Neural cell (in vitro differentiated cells): ENCODE data around the gene KRTAP5-1. TPM values are rescaled to one million over a fixed set of nuclear protein-coding genes. Genes with fewer than 3 reads are reported as not detected.

ENCODE experiments used
- H2AFZ ChIP-seq: fragments of 200-600, 300-800 bp; sonication (generic), shearing (Covaris generic); 2 replicates; pipeline ENCODE4 v1.6.0; 2014; ENCODE audit warnings: low read depth, mild to moderate bottlenecking, antibody characterized with exemption, low read length, moderate library complexity
- H3F3A ChIP-seq: fragments of 200-600 bp; shearing (Covaris generic); 2 replicates; pipeline ENCODE4 v1.6.1; 2016; ENCODE audit warnings: mild to moderate bottlenecking, moderate library complexity, mixed read lengths, antibody characterized with exemption, low read length; ENCODE audit not compliant: insufficient read depth, poor library complexity, severe bottlenecking
- H3K27ac ChIP-seq: fragments of 200-600, 300-800 bp; sonication (generic), shearing (Covaris generic); 2 replicates; pipeline ENCODE4 v1.5.1; 2014; ENCODE audit warnings: mild to moderate bottlenecking, low read length, moderate library complexity
- H3K27me3 ChIP-seq: fragments of 300-800, 200-600 bp; sonication (generic), shearing (Covaris generic); 2 replicates; pipeline ENCODE4 v1.6.0; 2014; ENCODE audit warnings: mild to moderate bottlenecking, low read depth, low read length, moderate library complexity; ENCODE audit not compliant: insufficient read depth
- H3K36me3 ChIP-seq: fragments of 300-800, 200-600 bp; sonication (generic), shearing (Covaris generic); 2 replicates; pipeline ENCODE4 v1.5.1; 2014; ENCODE audit warnings: mild to moderate bottlenecking, antibody characterized with exemption, low read length, moderate library complexity; ENCODE audit not compliant: insufficient read depth
- H3K4me2 ChIP-seq: fragments of 300-800, 200-600 bp; sonication (generic), shearing (Covaris generic); 2 replicates; pipeline ENCODE4 v1.6.0; 2014; ENCODE audit warnings: mild to moderate bottlenecking, low read length
- H3K4me3 ChIP-seq: fragments of 300-800, 200-600 bp; sonication (generic), shearing (Covaris generic); 2 replicates; pipeline ENCODE4 v1.5.1; 2014; ENCODE audit warnings: mild to moderate bottlenecking, low read length, moderate library complexity
- H3K79me2 ChIP-seq: fragments of 200-600 bp; shearing (Covaris generic); replicated peaks from 2 replicates; pipeline ENCODE4 v1.6.0; 2014; ENCODE audit warnings: mild to moderate bottlenecking, low read length, moderate library complexity; ENCODE audit not compliant: insufficient read depth
- H3K9ac ChIP-seq: fragments of 300-800, 200-600 bp; sonication (generic), shearing (Covaris generic); 2 replicates; pipeline ENCODE4 v1.6.1; 2016; ENCODE audit warnings: mild to moderate bottlenecking, low read length, mixed read lengths
- H3K9me2 ChIP-seq: fragments of 200-600 bp; shearing (Covaris generic); 2 replicates; pipeline ENCODE4 v1.6.1; 2016; ENCODE audit warnings: mild to moderate bottlenecking, low read length, mixed read lengths; ENCODE audit not compliant: insufficient read depth
- H3K9me3 ChIP-seq: fragments of 200-600, 300-800 bp; sonication (generic), shearing (Covaris generic); 2 replicates; pipeline ENCODE4 v1.6.1; 2016; ENCODE audit warnings: mild to moderate bottlenecking, mixed run types, low read length, moderate library complexity, mixed read lengths
- H4K20me1 ChIP-seq: fragments of 200-600 bp; shearing (Covaris generic); 2 replicates; pipeline ENCODE4 v1.6.1; 2016; ENCODE audit warnings: mild to moderate bottlenecking, mixed run types; ENCODE audit not compliant: insufficient read depth
- CTCF ChIP-seq: fragments of 450-650 bp; IDR thresholded peaks from 2 replicates; pipeline ENCODE4 v1.5.1; 2014; ENCODE audit warnings: antibody characterized with exemption, mild to moderate bottlenecking, moderate library complexity; ENCODE audit not compliant: poor library complexity, severe bottlenecking
- EP300 ChIP-seq: fragments of 450-650 bp; conservative IDR thresholded peaks from 2 replicates; pipeline ENCODE4 v1.6.1; 2014; ENCODE audit warnings: antibody characterized with exemption, mild to moderate bottlenecking, moderate library complexity; ENCODE audit not compliant: poor library complexity, severe bottlenecking
- EZH2 ChIP-seq: fragments of 200-600, 300-800 bp; shearing (Covaris generic), sonication (generic); IDR thresholded peaks from 2 replicates; pipeline ENCODE4 v1.6.1; 2014; ENCODE audit warnings: antibody characterized with exemption, low read length, borderline replicate concordance, mild to moderate bottlenecking; ENCODE audit not compliant: insufficient read depth, poor library complexity, severe bottlenecking
- MXI1 ChIP-seq: fragments of 450-650 bp; conservative IDR thresholded peaks from 2 replicates; pipeline ENCODE4 v1.6.1; 2014; ENCODE audit warnings: antibody characterized with exemption, mild to moderate bottlenecking; ENCODE audit not compliant: poor library complexity, severe bottlenecking
- POLR2AphosphoS5 ChIP-seq: IDR thresholded peaks from 2 replicates; pipeline ENCODE4 v1.6.1; 2012
- RAD21 ChIP-seq: fragments of 450-650 bp; conservative IDR thresholded peaks from 2 replicates; pipeline ENCODE4 v1.6.1; 2014; ENCODE audit warnings: antibody characterized with exemption, mild to moderate bottlenecking, moderate library complexity
- REST ChIP-seq: IDR thresholded peaks from 2 replicates; pipeline ENCODE4 v1.6.1; 2012; ENCODE audit warnings: borderline replicate concordance
- SMC3 ChIP-seq: fragments of 450-650 bp; conservative IDR thresholded peaks from 2 replicates; pipeline ENCODE4 v1.6.1; 2014; ENCODE audit warnings: antibody characterized with exemption, mild to moderate bottlenecking, moderate library complexity; ENCODE audit not compliant: poor library complexity
- TAF1 ChIP-seq: IDR thresholded peaks from 2 replicates; pipeline ENCODE4 v1.6.1; 2012; ENCODE audit warnings: low read depth
- polyA plus RNA-seq: library from polyadenylated mRNA; depleted of rRNA; stranded (reverse); fragments of >200 nt; gene quantifications from 2 replicates; pipeline ENCODE4 v1.2.3, GENCODE V29; 2014

KRTAP5-1 gene
- polyA plus RNA-seq, 1 donor from 2014 or later: not detected

- peak overlapping the region; percentile 85 for H3K27ac ChIP-seq
- peak overlapping the region; percentile 94 for H3K4me3 ChIP-seq
- H4K20me1 ChIP-seq: peaks cover 24% of the 10 kb centered on the region
- peak overlapping the region; percentile 81 for H3K4me2 ChIP-seq
- no peak overlapping the region for H2AFZ ChIP-seq
- H3K9me2 ChIP-seq: no peaks in the 10 kb centered on the region
- TF ChIP-seq MXI1: no peak
- TF ChIP-seq EP300: no peak
- TF ChIP-seq RAD21: no peak
- TF ChIP-seq POLR2AphosphoS5: no peak
- TF ChIP-seq EZH2: no peak
- TF ChIP-seq CTCF: no peak
- no peak for TF ChIP-seq SMC3
- TF ChIP-seq REST: no peak
- no peak for TF ChIP-seq TAF1
- H3F3A ChIP-seq: peaks cover 4% of the 10 kb centered on the region
- H3K27me3 ChIP-seq: peaks cover 9% of the 10 kb centered on the region
- H3K9me3 ChIP-seq: no peaks in the 10 kb centered on the region
- H3K9ac ChIP-seq: peak overlapping the region; percentile 97
- no peaks in the 10 kb centered on the region for H3K36me3 ChIP-seq
- H3K79me2 ChIP-seq: peaks cover 75% of the 10 kb centered on the region
Measured at GRCh38 chr11:1570531-1570895, 14.6 kb downstream of the KRTAP5-1 start.

GRCh38 chr11:1570001-1570453 is 15.1 kb downstream of the KRTAP5-1 start:
- H3K27me3 ChIP-seq: peaks cover 9% of the 10 kb centered on the region
- H3K79me2 ChIP-seq: peaks cover 75% of the 10 kb centered on the region
- H3K27ac ChIP-seq: peak overlapping the region; percentile 85
- peaks cover 3% of the 10 kb centered on the region for H3F3A ChIP-seq
- H2AFZ ChIP-seq: no peak overlapping the region
- no peaks in the 10 kb centered on the region for H3K36me3 ChIP-seq
- peaks cover 26% of the 10 kb centered on the region for H4K20me1 ChIP-seq
- TF ChIP-seq EP300 (no peak), RAD21 (no peak), POLR2AphosphoS5 (no peak), REST (no peak), MXI1 (no peak), SMC3 (no peak), CTCF (no peak), TAF1 (no peak), EZH2 (no peak)
- H3K4me3 ChIP-seq: peak overlapping the region; percentile 94
- H3K4me2 ChIP-seq: peak overlapping the region; percentile 81
- no peaks in the 10 kb centered on the region for H3K9me2 ChIP-seq
- no peaks in the 10 kb centered on the region for H3K9me3 ChIP-seq
- peak overlapping the region; percentile 97 for H3K9ac ChIP-seq
